Measurements from ENCODE around the gene PCID2. TPM values are rescaled to one million over a fixed set of nuclear protein-coding genes. Genes with fewer than 3 reads are reported as not detected.

The PCID2 gene
- total RNA-seq, 4 donors from 2014 or later = 21.0 to 47.9 (median 33.6) TPM

DNA sequence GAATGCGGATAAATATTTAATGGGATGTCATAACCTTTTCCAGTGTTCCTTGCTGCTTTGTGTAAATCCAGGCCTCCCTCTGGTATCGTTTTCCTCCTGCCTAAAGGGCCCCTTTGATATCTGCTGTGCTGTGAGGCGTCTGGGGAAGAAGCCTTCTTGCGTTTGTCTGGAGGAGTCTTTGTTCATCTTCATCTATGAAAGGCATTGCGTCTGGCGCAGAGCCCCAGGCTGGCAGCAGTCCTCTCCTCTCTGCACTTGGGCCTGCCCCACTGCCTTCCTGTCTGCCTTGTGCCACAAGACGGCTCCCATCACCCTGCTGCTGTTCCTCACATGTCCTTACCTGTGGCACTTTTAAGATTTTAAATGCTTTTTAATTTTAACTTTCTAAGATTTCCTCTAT is 40.3 kb downstream of the PCID2 start:
- Histone ChIP-seq H3K9me3 (no peaks in the 10 kb centered on the region), H3K4me1 (no peaks in the 10 kb centered on the region), H3K4me3 (no peak overlapping the region), H3K27me3 (peaks cover 0 to 12% (median 0%) of the 10 kb centered on the region in 4 donors), H3K27ac (no peak overlapping the region), H3K36me3 (peaks cover 0 to 41% (median 0%) of the 10 kb centered on the region in 3 donors)
- TF ChIP-seq POLR2A (IDR thresholded peaks at IDR 0.05) = no peak
- TF ChIP-seq, protein P1, sequence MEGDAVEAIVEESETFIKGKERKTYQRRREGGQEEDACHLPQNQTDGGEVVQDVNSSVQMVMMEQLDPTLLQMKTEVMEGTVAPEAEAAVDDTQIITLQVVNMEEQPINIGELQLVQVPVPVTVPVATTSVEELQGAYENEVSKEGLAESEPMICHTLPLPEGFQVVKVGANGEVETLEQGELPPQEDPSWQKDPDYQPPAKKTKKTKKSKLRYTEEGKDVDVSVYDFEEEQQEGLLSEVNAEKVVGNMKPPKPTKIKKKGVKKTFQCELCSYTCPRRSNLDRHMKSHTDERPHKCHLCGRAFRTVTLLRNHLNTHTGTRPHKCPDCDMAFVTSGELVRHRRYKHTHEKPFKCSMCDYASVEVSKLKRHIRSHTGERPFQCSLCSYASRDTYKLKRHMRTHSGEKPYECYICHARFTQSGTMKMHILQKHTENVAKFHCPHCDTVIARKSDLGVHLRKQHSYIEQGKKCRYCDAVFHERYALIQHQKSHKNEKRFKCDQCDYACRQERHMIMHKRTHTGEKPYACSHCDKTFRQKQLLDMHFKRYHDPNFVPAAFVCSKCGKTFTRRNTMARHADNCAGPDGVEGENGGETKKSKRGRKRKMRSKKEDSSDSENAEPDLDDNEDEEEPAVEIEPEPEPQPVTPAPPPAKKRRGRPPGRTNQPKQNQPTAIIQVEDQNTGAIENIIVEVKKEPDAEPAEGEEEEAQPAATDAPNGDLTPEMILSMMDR (IDR thresholded peaks at IDR 0.05) = no peak
- intact Hi-C loops (cut with DNase I) = no loop called here
- DNase-seq = no peak
- 84 to 87% methylated on average over 7 of the region's 7 CpGs for WGBS, 2 donors

DNA sequence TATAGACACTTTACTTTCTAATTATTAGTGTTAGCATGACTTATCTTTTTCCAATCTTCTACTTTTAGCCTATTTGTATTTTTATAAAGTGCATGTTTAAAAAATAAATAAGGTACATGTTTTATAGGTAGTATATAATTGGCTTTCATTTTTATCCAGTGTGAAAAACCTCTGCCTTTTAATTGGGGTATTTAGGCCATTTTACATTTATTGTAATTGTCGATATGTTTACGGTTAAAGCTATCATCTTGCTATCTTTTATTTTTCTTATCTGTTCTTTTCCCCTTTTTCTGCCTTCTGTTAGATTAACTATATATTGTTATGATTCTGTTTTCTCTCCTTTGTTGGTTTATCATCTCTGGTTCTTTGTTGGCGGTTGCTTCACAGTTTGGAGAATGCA is 40.9 kb downstream of the PCID2 start:
- H3K9me3 ChIP-seq = no peaks in the 10 kb centered on the region
- intact Hi-C loops (cut with DNase I) = no loop called here
- TF ChIP-seq, protein P1 (IDR thresholded peaks at IDR 0.05) = no peak
- TF ChIP-seq POLR2A (IDR thresholded peaks at IDR 0.05) = no peak
- H3K27ac ChIP-seq = no peak overlapping the region
- DNase-seq = no peak
- 98 to 100% methylated on average over 3 of the region's 3 CpGs for WGBS, 2 donors
- peaks cover 0 to 35% (median 0%) of the 10 kb centered on the region in 3 donors for H3K36me3 ChIP-seq
- H3K27me3 ChIP-seq = peaks cover 0 to 19% (median 0%) of the 10 kb centered on the region in 4 donors
- H3K4me1 ChIP-seq = no peaks in the 10 kb centered on the region
- H3K4me3 ChIP-seq = no peak overlapping the region

DNA sequence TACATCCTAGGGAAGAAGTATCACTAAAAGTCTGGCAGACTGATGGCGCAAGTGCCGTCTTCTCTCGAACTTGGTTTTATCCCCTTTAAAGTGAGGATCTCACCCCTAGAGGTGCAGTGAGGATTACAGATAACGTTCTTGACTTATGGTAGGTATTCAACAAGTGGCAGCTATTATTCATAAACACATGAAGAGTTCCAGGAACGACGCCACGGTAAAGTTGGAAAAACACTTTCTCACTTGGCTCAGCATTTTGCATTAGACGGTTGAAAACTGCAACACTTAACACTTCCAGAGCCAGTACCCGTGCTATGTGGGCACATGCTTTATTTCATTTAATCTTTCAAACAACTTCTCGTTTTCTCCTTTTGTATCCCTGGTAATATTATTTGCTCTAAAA is 41.3 kb downstream of the PCID2 start:
- TF ChIP-seq, protein P1 (IDR thresholded peaks at IDR 0.05) = no peak
- no peak for TF ChIP-seq POLR2A (IDR thresholded peaks at IDR 0.05)
- DNase-seq = no peak
- intact Hi-C loops (cut with DNase I) = no loop called here
- H3K36me3 ChIP-seq = peaks cover 0 to 30% (median 0%) of the 10 kb centered on the region in 3 donors
- 90 to 91% methylated on average over 10 of the region's 10 CpGs for WGBS, 2 donors
- no peaks in the 10 kb centered on the region for H3K9me3 ChIP-seq
- peaks cover 0 to 19% (median 0%) of the 10 kb centered on the region in 4 donors for H3K27me3 ChIP-seq
- H3K4me3 ChIP-seq = no peak overlapping the region
- H3K27ac ChIP-seq = no peak overlapping the region
- no peaks in the 10 kb centered on the region for H3K4me1 ChIP-seq

DNA sequence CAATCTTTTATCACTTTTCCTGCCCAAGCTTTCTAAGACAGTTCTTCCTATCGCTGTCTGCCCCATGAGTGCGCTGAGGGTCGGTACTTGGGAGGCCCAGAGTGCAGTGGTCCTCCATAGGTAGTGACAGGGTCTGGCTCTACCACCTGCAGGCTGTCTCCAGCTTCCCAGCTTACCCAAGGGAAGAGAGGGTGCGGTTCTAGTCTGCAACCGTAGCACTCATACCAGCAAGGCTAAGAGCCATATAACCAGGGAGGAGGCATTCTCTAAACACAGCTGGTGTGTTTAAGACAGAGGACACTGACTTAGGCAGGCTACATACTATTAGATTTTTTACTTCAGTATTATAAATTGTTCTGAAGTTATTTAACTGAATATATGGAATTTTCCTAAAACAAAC is 41.8 kb downstream of the PCID2 start:
- WGBS, 2 donors = 86 to 88% methylated on average over 5 of the region's 5 CpGs
- DNase-seq = no peak
- no peak overlapping the region for H3K27ac ChIP-seq
- intact Hi-C loops (cut with DNase I) = no loop called here
- H3K9me3 ChIP-seq = no peaks in the 10 kb centered on the region
- no peak overlapping the region for H3K4me3 ChIP-seq
- H3K27me3 ChIP-seq = peaks cover 0 to 19% (median 0%) of the 10 kb centered on the region in 4 donors
- H3K4me1 ChIP-seq = no peaks in the 10 kb centered on the region
- TF ChIP-seq, protein P1 (IDR thresholded peaks at IDR 0.05) = no peak
- no peak for TF ChIP-seq POLR2A (IDR thresholded peaks at IDR 0.05)
- peaks cover 0 to 26% (median 0%) of the 10 kb centered on the region in 3 donors for H3K36me3 ChIP-seq

DNA sequence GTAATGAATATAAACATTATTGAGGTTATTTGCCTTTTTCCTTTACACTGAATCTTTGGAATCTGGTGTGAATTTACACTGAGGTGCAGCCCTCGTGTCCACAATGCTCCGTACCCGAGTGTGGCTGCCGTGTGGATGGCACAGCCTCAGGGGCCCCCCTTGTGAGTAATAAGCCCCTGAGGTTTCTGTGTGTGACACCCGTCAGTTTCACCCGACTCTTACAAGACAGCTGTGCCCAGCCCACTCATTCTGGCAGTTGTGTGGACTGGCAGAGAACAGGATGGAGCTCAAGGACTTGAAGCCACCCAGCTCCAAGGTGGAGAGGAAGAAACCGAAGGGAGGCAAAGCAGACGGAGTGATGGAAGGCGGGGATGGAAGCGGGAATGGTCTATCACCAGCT is 42.2 kb downstream of the PCID2 start:
- H3K27me3 ChIP-seq = peaks cover 0 to 24% (median 0%) of the 10 kb centered on the region in 4 donors
- no peak for TF ChIP-seq POLR2A (IDR thresholded peaks at IDR 0.05)
- TF ChIP-seq, protein P1 (IDR thresholded peaks at IDR 0.05) = no peak
- intact Hi-C loops (cut with DNase I) = no loop called here
- H3K4me3 ChIP-seq = no peak overlapping the region
- no peaks in the 10 kb centered on the region for H3K4me1 ChIP-seq
- DNase-seq = no peak
- no peaks in the 10 kb centered on the region for H3K9me3 ChIP-seq
- no peak overlapping the region for H3K27ac ChIP-seq
- 83 to 86% methylated on average over 9 to 10 of the region's 10 CpGs for WGBS, 2 donors
- peaks cover 0 to 22% (median 0%) of the 10 kb centered on the region in 3 donors for H3K36me3 ChIP-seq
